ENCODE measurements around the gene COL4A2.

Gene COL4A2

GRCh38 chr13:110340812-110341444 is 33.8 kb downstream of the COL4A2 start:
- H3K4me3 ChIP-seq (ENCODE audit: control insufficient read depth, low read depth, low read length) = no peak overlapping the region
- TF ChIP-seq CTCF (IDR thresholded peaks at IDR 0.05; ENCODE audit: control insufficient read depth, insufficient read depth, low read depth, low read length, missing control alignments) = no peak
- DNase-seq (ENCODE audit: low read depth) = no peak

GRCh38 chr13:110341445-110342244 is 34.6 kb downstream of the COL4A2 start:
- H3K4me3 ChIP-seq (ENCODE audit: control insufficient read depth, low read depth, low read length) = no peak overlapping the region
- DNase-seq (ENCODE audit: low read depth) = no peak
- no peak for TF ChIP-seq CTCF (IDR thresholded peaks at IDR 0.05; ENCODE audit: control insufficient read depth, insufficient read depth, low read depth, low read length, missing control alignments)

- no peak for DNase-seq (ENCODE audit: low read depth)
- TF ChIP-seq CTCF (IDR thresholded peaks at IDR 0.05; ENCODE audit: control insufficient read depth, insufficient read depth, low read depth, low read length, missing control alignments) = no peak
- no peak overlapping the region for H3K4me3 ChIP-seq (ENCODE audit: control insufficient read depth, low read depth, low read length)
Measured at GRCh38 chr13:110342474-110342873, 35.4 kb downstream of the COL4A2 start.

- TF ChIP-seq CTCF (IDR thresholded peaks at IDR 0.05; ENCODE audit: control insufficient read depth, insufficient read depth, low read depth, low read length, missing control alignments) = no peak
- H3K4me3 ChIP-seq (ENCODE audit: control insufficient read depth, low read depth, low read length) = no peak overlapping the region
- DNase-seq (ENCODE audit: low read depth) = no peak
Measured at GRCh38 chr13:110343241-110343865, 36.3 kb downstream of the COL4A2 start.

GRCh38 chr13:110344320-110344719 is 37.2 kb downstream of the COL4A2 start:
- DNase-seq (ENCODE audit: low read depth) = no peak
- no peak overlapping the region for H3K4me3 ChIP-seq (ENCODE audit: control insufficient read depth, low read depth, low read length)
- TF ChIP-seq CTCF (IDR thresholded peaks at IDR 0.05; ENCODE audit: control insufficient read depth, insufficient read depth, low read depth, low read length, missing control alignments) = no peak

GRCh38 chr13:110345266-110345665 is 38.2 kb downstream of the COL4A2 start:
- DNase-seq (ENCODE audit: low read depth) = no peak
- TF ChIP-seq CTCF (IDR thresholded peaks at IDR 0.05; ENCODE audit: control insufficient read depth, insufficient read depth, low read depth, low read length, missing control alignments) = no peak
- H3K4me3 ChIP-seq (ENCODE audit: control insufficient read depth, low read depth, low read length) = no peak overlapping the region

Data from AG09309 (cell line).